ENCODE data around the gene GRAP2. TPM values are rescaled to one million over a fixed set of nuclear protein-coding genes. Genes with fewer than 3 reads are reported as not detected.
"Not testable (repeated sequence)": the region's sequence is repeated elsewhere in the genome, so short reads cannot be mapped to it uniquely, and the experiment has no call there.

Gene GRAP2
- total and polyA plus RNA-seq, 2 experiments from 2014 or later = 0.42 TPM; not detected in 1

- not testable (repeated sequence) for H3K4me3 Mint-ChIP-seq; H2AFZ ChIP-seq; H3K36me3 Mint-ChIP-seq (ENCODE audit: low read depth); H3K4me1 Mint-ChIP-seq; DNase-seq (ENCODE audit: low spot score); H3F3A ChIP-seq (replicated peaks; ENCODE audit: low read depth); H3K27me3 Mint-ChIP-seq (ENCODE audit: insufficient read depth, low read depth, poor library complexity); H3K9me2 ChIP-seq (ENCODE audit: insufficient read depth); H3K9me3 Mint-ChIP-seq; H3K79me2 ChIP-seq (replicated peaks; ENCODE audit: insufficient read depth); H3K27ac Mint-ChIP-seq; H3K4me3 ChIP-seq; H3K4me2 ChIP-seq; H4K20me1 ChIP-seq (replicated peaks; ENCODE audit: insufficient read depth); H3K4me1 ChIP-seq (ENCODE audit: insufficient read depth); H3K36me3 ChIP-seq (ENCODE audit: insufficient read depth); H3K27me3 ChIP-seq (ENCODE audit: insufficient read depth); ATAC-seq; H3K27ac ChIP-seq (ENCODE audit: low read depth)
Measured at GRCh38 chr22:39869797-39870196, 31.1 kb upstream of the GRAP2 start.

- H3K4me3 ChIP-seq = no peak overlapping the region
- no peaks in the 10 kb centered on the region for H3K27me3 Mint-ChIP-seq (ENCODE audit: insufficient read depth, low read depth, poor library complexity)
- H3K36me3 ChIP-seq (ENCODE audit: insufficient read depth) = no peaks in the 10 kb centered on the region
- no peak overlapping the region for H3K4me2 ChIP-seq
- ATAC-seq (no peak), DNase-seq (ENCODE audit: low spot score) (no peak)
- no peaks in the 10 kb centered on the region for H3F3A ChIP-seq (replicated peaks; ENCODE audit: low read depth)
- no peaks in the 10 kb centered on the region for H3K79me2 ChIP-seq (replicated peaks; ENCODE audit: insufficient read depth)
- no peak overlapping the region for H3K4me3 Mint-ChIP-seq
- no peaks in the 10 kb centered on the region for H3K4me1 ChIP-seq (ENCODE audit: insufficient read depth)
- H4K20me1 ChIP-seq (replicated peaks; ENCODE audit: insufficient read depth) = no peaks in the 10 kb centered on the region
- H3K36me3 Mint-ChIP-seq (ENCODE audit: low read depth) = no peaks in the 10 kb centered on the region
- no peak overlapping the region for H3K27ac Mint-ChIP-seq
- H3K27ac ChIP-seq (ENCODE audit: low read depth) = no peak overlapping the region
- H3K27me3 ChIP-seq (ENCODE audit: insufficient read depth) = no peaks in the 10 kb centered on the region
- H2AFZ ChIP-seq = no peak overlapping the region
- 0 out of 2 replicates have a peak, but pooled peaks cover 3% of the 10 kb centered on the region for H3K9me2 ChIP-seq (ENCODE audit: insufficient read depth)
- no peaks in the 10 kb centered on the region for H3K9me3 Mint-ChIP-seq
- no peaks in the 10 kb centered on the region for H3K4me1 Mint-ChIP-seq
- TF ChIP-seq POLR2AphosphoS5 (IDR thresholded peaks at IDR 0.05; ENCODE audit: low read depth) (no peak), ZNF114 (CRISPR knock-in tag; IDR thresholded peaks at IDR 0.05) (no peak), EZH2phosphoT487 (IDR thresholded peaks at IDR 0.05; ENCODE audit: unreplicated experiment) (no peak), CREB1 (CRISPR knock-in tag; IDR thresholded peaks at IDR 0.05; ENCODE audit: low read depth) (no peak), ETS1 (IDR thresholded peaks at IDR 0.05) (no peak), ZNF331 (CRISPR knock-in tag; IDR thresholded peaks at IDR 0.05; ENCODE audit: low read depth) (no peak), JUNB (IDR thresholded peaks at IDR 0.05; ENCODE audit: unreplicated experiment) (no peak), STAT1 (IDR thresholded peaks at IDR 0.05; ENCODE audit: unreplicated experiment) (no peak), EZH2 (IDR thresholded peaks at IDR 0.05; ENCODE audit: low read depth, unreplicated experiment) (no peak), ZNF462 (CRISPR knock-in tag; IDR thresholded peaks at IDR 0.05) (no peak), CTCF (conservative IDR thresholded peaks at IDR 0.05; ENCODE audit: low read depth in 2 of 2) (no peak)
Measured at GRCh38 chr22:39871008-39871798, 29.7 kb upstream of the GRAP2 start.
